Natural killer cell (primary cell): Measurements from ENCODE around the gene UBE2Q1. TPM values are rescaled to one million over a fixed set of nuclear protein-coding genes. Genes with fewer than 3 reads are reported as not detected.
A peak's percentile ranks its signal among the peaks of the same experiment; 100 is the strongest.

Experiments
- ATAC-seq, 3 donors: fragments of 150-1000 bp in 2 of 3; fragments of 200-7000 bp in 1 of 3; cut with Tn5 transposase; 1 replicate in 1 of 3; 2 replicates in 2 of 3; pipeline ENCODE4 v1.10.0; 2021; ENCODE audit warnings: mild to moderate bottlenecking in 2 of 3, moderate library complexity in 2 of 3
- DNase-seq, 2 donors: peaks; one replicate each; pipeline versions ENCODE4 v3.0.0 to v3.0.0-alpha.2; 2013 to 2021; ENCODE audit warnings: mixed read lengths in 1 of 2
- H3K27ac ChIP-seq: one replicate; pipeline ENCODE4 v1.5.1; 2013; ENCODE audit warnings: mild to moderate bottlenecking, low read length
- H3K27me3 ChIP-seq: one replicate; pipeline ENCODE4 v1.6.1; 2013; ENCODE audit warnings: low read length; ENCODE audit not compliant: control insufficient read depth, insufficient read depth
- H3K36me3 ChIP-seq: one replicate; pipeline ENCODE4 v1.6.1; 2013; ENCODE audit warnings: low read length; ENCODE audit not compliant: control insufficient read depth, insufficient read depth
- H3K4me1 ChIP-seq: one replicate; pipeline ENCODE4 v1.6.1; 2013; ENCODE audit warnings: low read length; ENCODE audit not compliant: control insufficient read depth, insufficient read depth
- H3K4me3 ChIP-seq: one replicate; pipeline ENCODE4 v1.5.1; 2013; ENCODE audit warnings: low read length
- H3K9me3 ChIP-seq: one replicate; pipeline ENCODE4 v1.6.1; 2013; ENCODE audit warnings: low read length; ENCODE audit not compliant: control insufficient read depth, insufficient read depth
- H3K27ac Mint-ChIP-seq, 2 donors: one replicate each; pipeline ENCODE4 v1.8.0; 2022; ENCODE audit warnings: mild to moderate bottlenecking in 2 of 2, mixed read lengths in 2 of 2, moderate library complexity in 1 of 2
- H3K27me3 Mint-ChIP-seq, 2 donors: one replicate each; pipeline ENCODE4 v1.8.0; 2022; ENCODE audit warnings: low read depth in 2 of 2, mixed read lengths in 2 of 2
- H3K36me3 Mint-ChIP-seq: one replicate; pipeline ENCODE4 v1.8.0; 2022; ENCODE audit warnings: mixed read lengths
- H3K4me1 Mint-ChIP-seq, 2 donors: one replicate each; pipeline ENCODE4 v1.8.0; 2022; ENCODE audit warnings: mixed read lengths in 2 of 2
- H3K4me3 Mint-ChIP-seq: one replicate; pipeline ENCODE4 v1.8.0; 2022; ENCODE audit warnings: mild to moderate bottlenecking, moderate library complexity, mixed read lengths
- H3K9me3 Mint-ChIP-seq, 2 donors: one replicate each; pipeline ENCODE4 v1.8.0; 2022; ENCODE audit warnings: mixed read lengths in 2 of 2
- CTCF ChIP-seq: fragments of 200-600 bp; IDR thresholded peaks from one replicate; pipeline ENCODE4 v1.8.0; 2022; ENCODE audit warnings: antibody characterized with exemption
- WGBS: methylation state at CpG from one replicate; pipeline ENCODE4 v1.1.7; 2013; ENCODE audit warnings: missing lambda C conversion rate; ENCODE audit not compliant: insufficient coverage; 5-methylcytosine and 5-hydroxymethylcytosine counted together
- intact Hi-C: fragments of 100-400 bp; cut with micrococcal nuclease; formaldehyde crosslinking; loops from one replicate; pipeline ENCODE4 v1.14.2; 2022
- total RNA-seq, 4 donors: library from RNA; stranded (reverse); fragments of 120-200 nt in 1 of 4; gene quantifications; one replicate each; pipeline versions ENCODE4 v1.2.3 to v1.2.4, GENCODE V29; 2013 to 2022

The UBE2Q1 gene
- total RNA-seq, 3 donors from 2014 or later (not counting 1 experiment from before 2014, with no cell fraction given) = 100 to 137 (median 112) TPM

GRCh38 chr1:154586231-154586630 is 27.8 kb upstream of the UBE2Q1 start:
- intact Hi-C loops = no loop called here
- no peaks in the 10 kb centered on the region for H3K9me3 ChIP-seq
- no peak overlapping the region for H3K27ac ChIP-seq
- no peaks in the 10 kb centered on the region for H3K27me3 Mint-ChIP-seq
- H3K9me3 Mint-ChIP-seq = no peaks in the 10 kb centered on the region
- peaks cover 98% of the 10 kb centered on the region for H3K36me3 ChIP-seq
- H3K4me1 ChIP-seq = no peaks in the 10 kb centered on the region
- DNase-seq = no peak
- H3K4me1 Mint-ChIP-seq = no peaks in the 10 kb centered on the region
- peaks cover 28% of the 10 kb centered on the region for H3K36me3 Mint-ChIP-seq
- H3K27ac Mint-ChIP-seq = peak overlapping the region in 1 of 2 donors; percentile 33
- no peak for ATAC-seq
- no peak overlapping the region for H3K4me3 ChIP-seq
- H3K27me3 ChIP-seq = no peaks in the 10 kb centered on the region
- WGBS = 97% methylated on average over 10 of the region's 10 CpGs
- H3K4me3 Mint-ChIP-seq = no peak overlapping the region
- TF ChIP-seq CTCF = no peak

- DNase-seq (no peak), ATAC-seq (no peak)
- WGBS = 88% methylated on average over 9 of the region's 9 CpGs
- Histone ChIP-seq H3K36me3 (peaks cover 92% of the 10 kb centered on the region), H3K4me1 (no peaks in the 10 kb centered on the region), H3K9me3 (no peaks in the 10 kb centered on the region), H3K4me3 (no peak overlapping the region), H3K27me3 (no peaks in the 10 kb centered on the region), H3K27ac (no peak overlapping the region)
- Mint-ChIP-seq H3K36me3 (peaks cover 28% of the 10 kb centered on the region), H3K4me3 (no peak overlapping the region), H3K9me3 (no peaks in the 10 kb centered on the region), H3K27me3 (no peaks in the 10 kb centered on the region), H3K4me1 (no peaks in the 10 kb centered on the region), H3K27ac (no peak overlapping the region)
- intact Hi-C loops = no loop called here
- no peak for TF ChIP-seq CTCF
Observed at GRCh38 chr1:154584267-154584994, 26.0 kb upstream of the UBE2Q1 start.

GRCh38 chr1:154583773-154584172 is 25.3 kb upstream of the UBE2Q1 start:
- no peaks in the 10 kb centered on the region for H3K27me3 Mint-ChIP-seq
- Histone ChIP-seq H3K36me3 (peaks cover 92% of the 10 kb centered on the region), H3K4me1 (no peaks in the 10 kb centered on the region), H3K4me3 (no peak overlapping the region), H3K27me3 (no peaks in the 10 kb centered on the region), H3K27ac (no peak overlapping the region), H3K9me3 (no peaks in the 10 kb centered on the region)
- 91% methylated on average over 9 of the region's 9 CpGs for WGBS
- DNase-seq = no peak
- TF ChIP-seq CTCF = no peak
- intact Hi-C loops = no loop called here
- H3K4me1 Mint-ChIP-seq = peaks cover 3% of the 10 kb centered on the region in 2 donors
- peaks cover 22% of the 10 kb centered on the region for H3K36me3 Mint-ChIP-seq
- no peak overlapping the region for H3K4me3 Mint-ChIP-seq
- no peaks in the 10 kb centered on the region for H3K9me3 Mint-ChIP-seq
- H3K27ac Mint-ChIP-seq = no peak overlapping the region
- no peak for ATAC-seq

GRCh38 chr1:154582885-154583284 is 24.4 kb upstream of the UBE2Q1 start:
- no peaks in the 10 kb centered on the region for H3K27me3 ChIP-seq
- H3K4me1 ChIP-seq = no peaks in the 10 kb centered on the region
- Mint-ChIP-seq H3K36me3 (peaks cover 14% of the 10 kb centered on the region), H3K4me3 (no peak overlapping the region), H3K27me3 (no peaks in the 10 kb centered on the region), H3K4me1 (peaks cover 7 to 11% of the 10 kb centered on the region in 2 donors), H3K27ac (no peak overlapping the region), H3K9me3 (no peaks in the 10 kb centered on the region)
- no peak overlapping the region for H3K4me3 ChIP-seq
- H3K27ac ChIP-seq = no peak overlapping the region
- peaks cover 85% of the 10 kb centered on the region for H3K36me3 ChIP-seq
- no peaks in the 10 kb centered on the region for H3K9me3 ChIP-seq
- 95% methylated on average over 6 of the region's 6 CpGs for WGBS
- no peak for ATAC-seq
- DNase-seq = no peak
- intact Hi-C loops = no loop called here
- TF ChIP-seq CTCF = no peak
